ENCODE data around the gene CIP2A. TPM values are rescaled to one million over a fixed set of nuclear protein-coding genes. Genes with fewer than 3 reads are reported as not detected.
A peak's percentile ranks its signal among the peaks of the same experiment; 100 is the strongest.

Gene CIP2A
- total RNA-seq, 1 donor from 2014 or later = 15.9 TPM

DNA sequence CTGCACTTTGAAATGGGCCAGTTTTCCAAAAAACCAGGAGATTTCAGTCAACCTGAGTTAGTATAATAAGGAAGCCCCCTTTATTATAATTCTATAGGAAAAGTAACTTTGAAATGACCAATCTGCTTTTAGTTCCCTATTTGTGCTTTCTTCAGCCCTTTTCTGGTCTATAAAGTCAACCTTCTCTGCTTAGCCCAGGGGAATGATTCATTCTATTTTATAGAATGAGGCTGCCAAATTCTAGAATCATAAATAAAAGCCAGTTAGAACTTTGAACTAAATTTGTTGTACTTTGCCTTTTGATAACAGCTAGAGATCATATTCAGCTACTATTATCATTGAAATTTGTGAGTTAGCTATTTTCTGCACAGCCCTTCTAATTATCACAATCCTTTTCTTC, 24.7 kb downstream of the CIP2A start:
- peaks cover 6% of the 10 kb centered on the region for H3K4me1 Mint-ChIP-seq
- H3K36me3 Mint-ChIP-seq = peaks cover 7% of the 10 kb centered on the region
- H3K27me3 Mint-ChIP-seq (ENCODE audit: low read depth) = no peaks in the 10 kb centered on the region
- TF ChIP-seq CTCF (IDR thresholded peaks at IDR 0.05; ENCODE audit: unreplicated experiment) = no peak
- no peaks in the 10 kb centered on the region for H3K9me3 Mint-ChIP-seq
- DNase-seq (ENCODE audit: low spot score in 2 of 2, unreplicated experiment in 2 of 2) = no peak
- H3K4me3 Mint-ChIP-seq = no peak overlapping the region
- H3K27ac Mint-ChIP-seq = peak overlapping the region; percentile 25

GRCh38 chr3:108562565-108562964, 26.7 kb downstream of the CIP2A start:
- DNase-seq (ENCODE audit: low spot score in 2 of 2, unreplicated experiment in 2 of 2) = no peak
- Mint-ChIP-seq H3K27me3 (ENCODE audit: low read depth) (no peaks in the 10 kb centered on the region), H3K9me3 (no peaks in the 10 kb centered on the region), H3K4me3 (no peak overlapping the region), H3K36me3 (peaks cover 18% of the 10 kb centered on the region), H3K4me1 (peaks cover 6% of the 10 kb centered on the region), H3K27ac (no peak overlapping the region)
- no peak for TF ChIP-seq CTCF (IDR thresholded peaks at IDR 0.05; ENCODE audit: unreplicated experiment)

DNA sequence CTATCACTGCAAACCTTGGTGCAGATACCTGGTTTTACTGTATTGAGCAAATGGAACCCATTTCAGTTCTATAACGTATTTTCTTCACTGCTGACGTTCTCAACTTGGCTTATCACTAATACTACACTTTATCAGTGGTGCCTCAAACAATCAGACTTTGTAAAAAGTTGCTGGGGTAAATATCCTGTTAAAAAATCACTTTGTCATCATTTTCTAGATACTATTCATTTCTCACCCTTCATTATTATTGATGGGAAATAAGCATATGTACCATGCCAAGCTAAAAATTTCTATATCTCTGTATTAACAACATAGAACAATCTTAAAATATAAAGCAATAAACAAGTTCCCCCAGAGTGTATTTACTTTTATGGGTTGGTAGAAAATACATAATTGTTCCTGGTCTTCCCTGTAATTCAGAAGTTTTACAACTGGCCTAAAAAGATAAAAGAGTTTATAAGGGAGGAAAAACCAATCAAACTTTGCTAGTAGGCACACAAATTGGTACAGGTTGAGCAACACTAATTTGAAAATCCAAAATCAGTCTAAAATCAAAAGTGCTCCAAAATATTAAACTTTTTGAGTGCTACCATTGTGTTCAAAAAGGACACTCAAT, 33.2 kb downstream of the CIP2A start:
- Mint-ChIP-seq H3K27ac (no peak overlapping the region), H3K4me1 (peaks cover 16% of the 10 kb centered on the region), H3K36me3 (peaks cover 15% of the 10 kb centered on the region), H3K4me3 (no peak overlapping the region), H3K9me3 (no peaks in the 10 kb centered on the region), H3K27me3 (ENCODE audit: low read depth) (no peaks in the 10 kb centered on the region)
- no peak for TF ChIP-seq CTCF (IDR thresholded peaks at IDR 0.05; ENCODE audit: unreplicated experiment)
- DNase-seq (ENCODE audit: low spot score in 2 of 2, unreplicated experiment in 2 of 2) = no peak

DNA sequence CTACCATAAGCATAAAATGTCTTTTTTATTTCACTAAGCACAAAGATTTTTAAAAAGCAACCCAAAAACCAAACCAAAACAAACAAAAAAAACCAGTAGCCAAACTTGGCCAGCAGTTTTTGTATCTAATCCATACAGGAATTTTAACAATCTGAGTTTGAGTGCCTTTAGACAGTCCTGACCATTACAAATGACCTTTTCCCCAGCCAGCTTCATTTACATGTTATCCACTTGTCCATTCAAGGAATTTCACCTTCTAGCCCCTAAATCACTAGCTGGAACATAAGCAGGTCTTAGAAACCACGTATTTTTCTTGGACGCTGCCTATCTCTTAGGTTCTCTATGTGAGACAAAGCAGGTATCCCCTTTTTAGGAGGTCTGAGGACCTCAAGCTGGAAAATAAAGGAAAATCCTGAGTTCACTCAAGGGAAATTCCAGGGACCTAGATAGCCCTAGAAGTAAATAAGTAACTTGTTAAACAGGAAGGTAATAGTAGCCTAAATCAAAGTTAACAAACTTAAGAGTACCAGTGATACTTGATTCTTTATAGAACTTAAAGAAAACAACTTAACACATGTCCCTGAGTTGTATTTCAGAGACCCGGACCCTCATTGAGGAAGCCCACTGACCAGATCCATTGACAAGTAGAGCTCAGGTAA, 34.2 kb downstream of the CIP2A start:
- TF ChIP-seq CTCF (IDR thresholded peaks at IDR 0.05; ENCODE audit: unreplicated experiment) = no peak
- H3K9me3 Mint-ChIP-seq = no peaks in the 10 kb centered on the region
- H3K27me3 Mint-ChIP-seq (ENCODE audit: low read depth) = no peaks in the 10 kb centered on the region
- DNase-seq (ENCODE audit: low spot score in 2 of 2, unreplicated experiment in 2 of 2) = no peak
- no peak overlapping the region for H3K4me3 Mint-ChIP-seq
- peaks cover 16% of the 10 kb centered on the region for H3K4me1 Mint-ChIP-seq
- H3K36me3 Mint-ChIP-seq = peaks cover 11% of the 10 kb centered on the region
- H3K27ac Mint-ChIP-seq = peak overlapping the region; percentile 55

- Mint-ChIP-seq H3K36me3 (peaks cover 9% of the 10 kb centered on the region), H3K4me1 (peaks cover 16% of the 10 kb centered on the region), H3K9me3 (no peaks in the 10 kb centered on the region), H3K27ac (no peak overlapping the region), H3K4me3 (no peak overlapping the region), H3K27me3 (ENCODE audit: low read depth) (no peaks in the 10 kb centered on the region)
- DNase-seq (ENCODE audit: low spot score in 2 of 2, unreplicated experiment in 2 of 2) = no peak
- no peak for TF ChIP-seq CTCF (IDR thresholded peaks at IDR 0.05; ENCODE audit: unreplicated experiment)
These were observed 35.0 kb downstream of the CIP2A start for GRCh38 chr3:108554229-108554628.
